Inflammatory macrophage (primary cell): Measurements from ENCODE around the gene THRAP3.
"Not testable (repeated sequence)": the region's sequence is repeated elsewhere in the genome, so short reads cannot be mapped to it uniquely, and the experiment has no call there.

ENCODE experiments used
- DNase-seq, 2 donors: peaks; one replicate each; pipeline ENCODE4 v3.0.0-alpha.2; 2020 to 2022
- total RNA-seq, 18 experiments: gene quantifications; one replicate each; lab custom pipeline; 2026; ENCODE audit warnings: mixed read lengths in 6 of 18, inconsistent platforms in 2 of 18; lab: John Stamatoyannopoulos, UW

Gene THRAP3, protein sequence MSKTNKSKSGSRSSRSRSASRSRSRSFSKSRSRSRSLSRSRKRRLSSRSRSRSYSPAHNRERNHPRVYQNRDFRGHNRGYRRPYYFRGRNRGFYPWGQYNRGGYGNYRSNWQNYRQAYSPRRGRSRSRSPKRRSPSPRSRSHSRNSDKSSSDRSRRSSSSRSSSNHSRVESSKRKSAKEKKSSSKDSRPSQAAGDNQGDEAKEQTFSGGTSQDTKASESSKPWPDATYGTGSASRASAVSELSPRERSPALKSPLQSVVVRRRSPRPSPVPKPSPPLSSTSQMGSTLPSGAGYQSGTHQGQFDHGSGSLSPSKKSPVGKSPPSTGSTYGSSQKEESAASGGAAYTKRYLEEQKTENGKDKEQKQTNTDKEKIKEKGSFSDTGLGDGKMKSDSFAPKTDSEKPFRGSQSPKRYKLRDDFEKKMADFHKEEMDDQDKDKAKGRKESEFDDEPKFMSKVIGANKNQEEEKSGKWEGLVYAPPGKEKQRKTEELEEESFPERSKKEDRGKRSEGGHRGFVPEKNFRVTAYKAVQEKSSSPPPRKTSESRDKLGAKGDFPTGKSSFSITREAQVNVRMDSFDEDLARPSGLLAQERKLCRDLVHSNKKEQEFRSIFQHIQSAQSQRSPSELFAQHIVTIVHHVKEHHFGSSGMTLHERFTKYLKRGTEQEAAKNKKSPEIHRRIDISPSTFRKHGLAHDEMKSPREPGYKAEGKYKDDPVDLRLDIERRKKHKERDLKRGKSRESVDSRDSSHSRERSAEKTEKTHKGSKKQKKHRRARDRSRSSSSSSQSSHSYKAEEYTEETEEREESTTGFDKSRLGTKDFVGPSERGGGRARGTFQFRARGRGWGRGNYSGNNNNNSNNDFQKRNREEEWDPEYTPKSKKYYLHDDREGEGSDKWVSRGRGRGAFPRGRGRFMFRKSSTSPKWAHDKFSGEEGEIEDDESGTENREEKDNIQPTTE
- 121 to 203 (median 175) reads per million in 18 experiments for total RNA-seq

DNA sequence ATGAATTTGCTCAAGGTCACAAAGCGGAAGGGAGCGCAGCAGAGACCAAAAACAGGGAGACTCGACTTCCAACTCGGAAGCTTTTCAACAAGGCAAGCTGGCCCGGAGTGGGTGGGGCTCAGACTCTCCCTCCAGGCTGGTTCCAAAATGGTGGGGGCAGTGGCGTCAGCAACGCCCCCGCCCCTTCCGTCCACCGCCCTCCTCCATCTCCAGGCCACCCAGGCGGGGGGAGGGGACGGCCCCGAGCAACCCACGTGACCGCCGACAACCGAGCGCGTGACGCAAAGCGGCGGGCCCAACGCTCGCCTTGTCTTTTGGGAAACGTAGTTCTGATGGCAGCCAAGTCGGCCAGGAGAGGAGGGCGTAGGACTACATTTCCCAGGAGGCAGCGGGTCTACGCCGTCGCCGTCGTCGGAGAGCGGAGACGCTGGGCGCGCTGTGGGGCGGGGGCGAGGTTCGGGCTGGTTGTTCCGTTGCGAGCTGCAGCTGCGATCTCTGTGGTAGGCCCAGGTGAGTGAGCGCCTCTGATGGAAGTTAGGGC lies at the start of gene THRAP3:
Gene THRAP3 (plus strand): TSS at position 448 of the 541 bp plus-strand sequence. CDS start 58,121 bp downstream, outside the sequence.
- peak; percentile 100 for DNase-seq

DNA sequence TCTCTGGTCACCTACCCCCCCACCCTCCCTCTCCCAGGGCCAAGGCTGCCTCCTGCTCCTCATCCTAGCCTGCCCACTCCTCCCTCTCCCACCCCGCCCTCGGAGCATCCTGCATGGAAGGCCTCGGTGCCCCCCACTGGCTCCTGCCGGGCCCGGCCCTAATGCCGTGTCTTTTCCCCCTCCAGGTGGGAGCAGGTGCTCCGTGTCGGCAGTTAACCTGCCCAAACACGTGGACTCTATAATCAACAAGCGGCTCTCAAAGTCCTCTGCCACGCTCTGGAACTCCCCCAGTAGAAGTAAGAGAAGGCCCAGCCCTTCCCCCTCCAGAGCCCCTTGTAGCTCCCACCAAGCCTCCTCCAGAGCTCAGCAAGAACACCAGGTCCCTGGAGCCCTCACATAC lies 49.5 kb upstream of the THRAP3 start:
- no peak for DNase-seq

DNA sequence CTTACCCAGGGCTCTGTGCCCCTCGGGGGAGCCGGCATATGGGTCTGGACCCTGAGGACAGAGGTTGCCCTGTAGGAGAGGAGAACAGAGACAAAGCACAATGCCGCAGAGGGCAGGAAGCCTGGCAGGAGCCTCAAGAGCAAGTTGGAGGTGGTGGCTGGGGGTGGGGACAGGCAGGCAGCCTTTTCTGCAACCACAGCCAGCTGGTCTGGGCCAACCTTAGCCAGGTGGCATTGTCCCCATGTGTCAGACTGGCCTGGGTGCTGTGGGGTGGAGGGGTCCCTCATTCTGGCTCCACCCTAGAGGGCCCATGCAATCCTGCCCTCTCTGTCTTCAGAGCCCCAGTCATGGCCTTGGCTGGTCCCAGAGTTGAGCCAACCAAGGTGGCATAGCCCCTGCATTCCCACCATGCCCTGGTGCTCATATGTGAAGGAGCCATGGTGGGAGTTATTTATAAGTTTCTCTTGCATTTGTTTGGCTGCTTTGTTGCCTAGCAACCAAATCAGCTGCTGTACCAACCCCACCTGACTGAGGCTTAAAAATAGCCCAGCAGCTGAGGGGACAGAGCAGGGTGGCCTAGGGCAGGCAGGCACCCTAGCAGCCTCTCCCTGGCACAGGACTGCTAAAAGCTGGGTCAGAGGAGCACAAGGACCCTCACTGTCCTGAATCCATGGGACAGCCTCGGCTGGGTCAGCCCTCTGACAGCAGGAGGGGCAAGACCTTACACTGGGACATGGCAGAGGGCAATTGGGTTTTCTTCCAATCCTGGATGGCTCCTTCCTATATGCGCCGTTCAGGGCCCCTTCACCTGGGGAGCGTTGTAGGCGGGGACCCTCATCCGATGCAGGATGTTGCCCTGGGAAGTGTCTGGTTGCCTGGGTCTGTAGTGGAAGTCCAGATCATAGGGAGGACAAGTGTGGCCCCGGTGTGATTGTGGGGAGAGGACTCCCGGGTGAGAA lies 48.8 kb upstream of the THRAP3 start:
- no peak for DNase-seq

DNA sequence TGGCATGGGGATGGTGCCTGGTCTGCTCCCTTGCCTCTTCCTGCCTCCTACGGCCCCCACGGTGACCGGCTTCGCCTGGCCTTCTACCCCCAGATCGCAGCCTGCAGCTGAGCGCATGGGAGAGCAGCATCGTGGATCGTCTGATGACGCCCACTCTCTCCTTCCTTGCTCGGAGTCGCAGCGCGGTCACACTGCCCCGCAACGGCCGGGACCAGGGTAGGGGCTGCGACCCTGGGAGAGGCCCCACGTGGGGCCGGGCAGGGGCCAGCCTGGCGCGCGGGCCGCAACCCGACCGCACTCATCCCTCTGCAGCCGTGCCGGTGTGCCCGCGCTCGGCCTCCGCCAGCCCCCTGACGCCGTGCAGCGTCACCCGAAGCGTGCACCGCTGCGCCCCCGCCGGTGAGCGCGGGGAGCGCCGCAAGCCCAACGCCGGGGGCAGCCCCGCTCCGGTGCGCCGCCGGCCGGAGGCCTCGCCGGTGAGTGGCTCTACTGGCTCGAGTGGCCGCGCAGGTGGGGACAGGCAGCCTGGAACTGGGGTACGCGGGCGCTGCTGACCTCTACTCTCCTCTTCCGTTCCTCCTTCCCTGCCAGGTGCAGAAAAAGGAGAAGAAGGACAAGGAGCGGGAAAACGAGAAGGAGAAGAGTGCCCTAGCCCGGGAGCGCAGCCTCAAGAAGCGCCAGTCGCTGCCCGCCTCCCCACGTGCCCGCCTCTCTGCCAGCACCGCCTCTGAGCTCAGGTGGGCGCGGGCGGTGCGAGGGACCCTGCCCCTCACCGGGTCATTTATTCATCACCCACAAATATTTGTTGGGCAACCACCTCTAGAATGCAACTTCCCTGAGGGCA lies 47.9 kb upstream of the THRAP3 start:
- no peak for DNase-seq

DNA sequence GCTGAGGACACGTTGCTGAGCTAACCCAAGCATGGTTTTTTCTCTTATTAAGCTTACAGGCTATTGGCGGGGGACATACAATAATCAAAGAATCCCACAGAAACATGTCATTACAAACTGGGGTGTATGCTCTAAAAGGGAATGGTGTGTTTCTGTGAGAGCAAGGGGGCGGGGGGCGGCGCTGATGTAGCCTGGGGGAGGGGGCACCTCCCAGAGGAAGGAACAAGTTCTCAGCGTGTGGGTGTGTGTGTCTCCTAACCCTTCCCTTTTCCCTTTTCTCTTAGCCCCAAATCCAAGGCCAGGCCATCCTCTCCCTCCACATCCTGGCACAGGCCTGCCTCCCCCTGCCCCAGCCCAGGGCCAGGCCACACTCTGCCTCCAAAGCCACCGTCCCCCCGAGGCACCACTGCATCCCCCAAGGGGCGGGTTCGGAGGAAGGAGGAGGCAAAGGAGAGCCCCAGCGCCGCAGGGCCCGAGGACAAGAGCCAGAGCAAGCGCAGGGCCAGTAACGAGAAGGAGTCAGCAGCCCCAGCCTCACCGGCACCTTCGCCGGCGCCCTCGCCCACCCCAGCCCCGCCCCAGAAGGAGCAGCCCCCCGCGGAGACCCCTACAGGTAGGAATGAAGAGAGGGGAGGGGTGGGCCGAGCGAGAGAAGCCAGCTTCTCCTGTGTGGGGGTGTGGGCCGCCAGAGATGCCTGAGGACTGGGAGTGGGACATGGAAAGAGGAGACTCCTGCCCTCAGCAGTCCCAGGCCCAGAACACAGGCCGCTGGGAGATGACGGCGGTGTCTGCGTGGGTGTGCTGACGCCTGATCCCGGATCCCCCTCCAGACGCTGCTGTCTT lies 46.4 kb upstream of the THRAP3 start:
- peak in 1 of 2 donors; percentile 24 for DNase-seq

DNA sequence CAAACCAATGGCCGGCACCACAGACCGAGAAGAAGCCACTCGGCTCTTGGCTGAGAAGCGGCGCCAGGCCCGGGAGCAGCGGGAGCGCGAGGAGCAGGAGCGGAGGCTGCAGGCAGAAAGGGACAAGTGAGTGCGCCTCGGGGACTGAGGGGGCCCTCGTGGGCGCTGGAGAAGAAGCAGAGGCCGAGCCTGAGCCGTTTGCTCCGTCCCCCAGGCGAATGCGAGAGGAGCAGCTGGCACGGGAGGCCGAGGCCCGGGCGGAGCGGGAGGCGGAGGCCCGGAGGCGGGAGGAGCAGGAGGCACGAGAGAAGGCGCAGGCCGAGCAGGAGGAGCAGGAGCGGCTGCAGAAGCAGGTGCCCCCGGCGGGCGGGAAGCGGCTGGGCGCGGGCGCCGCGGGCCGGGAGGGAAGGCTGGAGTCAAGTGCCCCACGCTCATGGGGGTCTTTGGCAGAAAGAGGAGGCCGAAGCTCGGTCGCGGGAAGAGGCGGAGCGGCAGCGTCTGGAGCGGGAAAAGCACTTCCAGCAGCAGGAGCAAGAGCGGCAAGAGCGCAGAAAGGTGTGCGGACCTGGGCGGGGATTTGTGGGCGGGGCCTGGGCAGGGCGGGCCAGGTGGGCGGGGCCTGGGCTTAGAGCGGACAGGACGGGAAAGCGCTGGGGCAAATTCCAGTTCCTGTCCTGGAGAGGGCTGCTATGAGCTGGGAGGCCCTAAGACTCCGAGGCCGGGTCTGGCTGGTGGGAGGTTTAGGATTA lies 45.6 kb upstream of the THRAP3 start:
- DNase-seq: no peak

DNA sequence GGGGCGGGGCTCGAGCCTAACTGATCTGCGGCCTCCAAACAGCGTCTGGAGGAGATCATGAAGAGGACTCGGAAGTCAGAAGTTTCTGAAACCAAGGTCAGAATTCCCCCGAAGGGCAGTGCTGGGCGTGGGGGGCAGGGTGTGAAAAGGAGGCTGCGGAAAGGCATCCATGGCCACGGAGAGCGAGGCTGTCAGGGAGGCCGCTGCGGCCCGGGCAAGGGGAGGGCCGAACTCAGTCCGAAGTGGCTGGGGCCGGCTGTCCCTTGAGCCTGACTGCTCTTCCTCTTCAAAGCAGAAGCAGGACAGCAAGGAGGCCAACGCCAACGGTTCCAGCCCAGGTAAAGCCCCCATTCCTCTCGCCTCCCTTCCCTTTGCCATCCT lies 45.0 kb upstream of the THRAP3 start:
- DNase-seq: no peak

DNA sequence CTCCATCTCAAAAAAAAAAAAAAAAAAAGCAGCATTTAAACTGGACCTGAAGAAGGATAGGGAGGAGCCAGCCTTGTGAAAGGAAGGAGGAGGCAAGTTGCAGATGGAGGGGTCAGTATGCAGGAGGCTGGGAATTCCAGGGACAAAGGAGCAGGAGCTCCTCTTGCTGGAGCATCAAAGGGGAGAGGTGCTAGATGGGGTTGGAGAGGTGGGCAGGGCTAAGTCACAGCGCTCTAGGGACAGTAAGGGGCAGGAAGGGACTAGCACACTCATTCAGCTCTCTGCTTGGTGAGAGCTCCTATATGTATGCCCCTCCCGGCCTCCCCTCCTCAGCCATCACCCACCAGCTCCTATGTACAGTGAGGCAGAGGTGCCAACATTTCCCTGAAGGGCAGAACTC lies 41.5 kb upstream of the THRAP3 start:
- no peak for DNase-seq

DNA sequence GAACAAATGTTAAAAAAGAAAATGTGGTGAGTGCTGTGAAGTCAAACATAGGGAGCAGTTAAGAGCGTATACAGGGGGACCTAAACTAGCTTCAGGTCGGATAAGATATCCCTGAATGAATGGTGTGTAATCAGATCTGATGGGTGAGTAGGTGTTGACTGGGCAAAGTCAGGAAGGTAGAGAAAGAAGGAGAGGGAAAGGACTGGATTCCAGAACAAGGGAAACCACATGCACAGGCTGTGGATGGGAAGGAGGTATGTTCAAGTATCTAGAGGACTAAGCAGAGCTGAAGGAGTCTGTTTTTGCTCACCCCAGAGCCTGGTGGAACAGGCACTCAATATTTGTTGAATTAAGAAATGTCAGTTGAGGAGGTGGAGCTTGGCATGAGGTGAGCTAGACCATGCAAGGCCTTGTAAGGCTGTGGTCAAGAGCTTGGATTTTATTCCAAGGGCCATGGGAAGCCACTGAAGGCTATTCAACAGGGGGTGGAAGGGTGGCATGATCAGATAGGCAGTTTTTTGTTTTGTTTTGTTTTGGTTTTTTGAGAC lies 40.9 kb upstream of the THRAP3 start:
- DNase-seq: no peak

DNA sequence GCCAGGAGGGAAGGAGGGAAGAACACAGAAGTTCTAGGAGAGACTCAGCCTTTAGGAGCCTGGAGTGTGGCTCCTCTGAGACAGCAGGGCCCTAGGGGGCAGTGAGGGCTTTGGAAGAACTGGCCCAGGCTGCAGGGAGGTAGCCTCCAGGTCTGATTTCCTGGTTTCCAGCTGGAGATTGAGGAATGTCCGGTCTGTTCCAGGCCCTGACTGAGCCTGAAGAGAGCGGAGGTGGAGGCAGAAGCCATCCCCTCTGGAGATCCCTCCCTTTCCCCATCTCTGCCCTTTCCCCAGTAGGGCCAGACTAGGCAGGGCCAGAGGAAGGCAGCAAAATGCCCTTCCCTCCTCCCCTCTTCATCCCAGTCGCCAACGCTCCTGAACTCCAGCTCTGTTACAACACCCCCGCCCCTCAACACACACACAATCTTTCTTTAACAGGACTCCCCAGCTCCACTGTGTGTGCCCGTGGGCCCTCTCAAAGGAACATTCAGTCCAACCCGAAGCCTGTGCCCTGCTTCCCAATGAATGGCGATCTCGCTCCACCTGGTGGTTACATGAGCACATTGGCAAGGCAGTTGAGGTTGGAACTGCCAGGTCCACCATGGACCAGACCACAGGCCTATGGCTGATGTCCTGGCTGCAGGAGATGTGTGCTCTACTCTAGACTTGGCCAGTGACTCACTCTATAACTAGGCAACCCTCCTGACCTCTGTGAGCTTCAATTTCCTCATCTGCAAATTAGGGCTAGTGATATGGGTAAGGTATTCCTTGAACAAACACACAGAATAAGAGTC lies 36.2 kb upstream of the THRAP3 start:
- DNase-seq: peak; percentile 86 to 90

DNA sequence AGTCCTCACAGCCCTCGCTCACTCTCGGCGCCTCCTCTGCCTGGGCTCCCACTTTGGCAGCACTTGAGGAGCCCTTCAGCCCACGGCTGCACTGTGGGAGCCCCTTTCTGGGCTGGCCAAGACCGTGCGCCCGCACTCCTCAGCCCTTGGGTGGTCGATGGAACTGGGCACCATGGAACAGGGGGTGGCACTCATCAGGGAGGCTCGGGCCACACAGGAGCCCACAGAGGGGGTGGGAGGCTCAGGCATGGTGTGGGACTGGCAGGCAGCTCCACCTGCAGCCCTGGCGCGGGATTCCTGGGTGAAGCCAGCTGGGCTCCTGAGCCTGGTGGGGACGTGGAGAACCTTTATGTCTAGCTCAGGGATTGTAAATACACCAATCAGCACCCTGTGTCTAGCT lies 27.4 kb upstream of the THRAP3 start:
- DNase-seq: not testable (repeated sequence)

DNA sequence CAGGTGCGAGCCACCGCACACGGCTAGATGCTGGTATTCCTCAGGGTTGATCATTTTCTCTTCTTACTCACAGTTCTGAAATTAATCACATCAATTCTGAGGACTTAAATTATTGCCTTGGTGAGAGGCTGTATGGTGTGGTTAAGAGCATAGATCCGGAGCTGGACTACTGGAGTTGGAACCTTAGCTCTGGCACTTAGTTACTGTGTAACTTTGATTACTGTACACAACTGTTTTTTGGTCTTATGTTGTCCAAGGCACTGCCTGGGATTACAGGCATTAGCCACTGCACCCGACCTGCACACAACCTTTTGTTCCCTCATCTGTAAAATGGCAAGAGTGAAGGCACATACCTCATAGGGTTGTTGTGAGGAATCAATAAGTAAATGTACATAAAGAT lies 25.6 kb upstream of the THRAP3 start:
- no peak for DNase-seq

DNA sequence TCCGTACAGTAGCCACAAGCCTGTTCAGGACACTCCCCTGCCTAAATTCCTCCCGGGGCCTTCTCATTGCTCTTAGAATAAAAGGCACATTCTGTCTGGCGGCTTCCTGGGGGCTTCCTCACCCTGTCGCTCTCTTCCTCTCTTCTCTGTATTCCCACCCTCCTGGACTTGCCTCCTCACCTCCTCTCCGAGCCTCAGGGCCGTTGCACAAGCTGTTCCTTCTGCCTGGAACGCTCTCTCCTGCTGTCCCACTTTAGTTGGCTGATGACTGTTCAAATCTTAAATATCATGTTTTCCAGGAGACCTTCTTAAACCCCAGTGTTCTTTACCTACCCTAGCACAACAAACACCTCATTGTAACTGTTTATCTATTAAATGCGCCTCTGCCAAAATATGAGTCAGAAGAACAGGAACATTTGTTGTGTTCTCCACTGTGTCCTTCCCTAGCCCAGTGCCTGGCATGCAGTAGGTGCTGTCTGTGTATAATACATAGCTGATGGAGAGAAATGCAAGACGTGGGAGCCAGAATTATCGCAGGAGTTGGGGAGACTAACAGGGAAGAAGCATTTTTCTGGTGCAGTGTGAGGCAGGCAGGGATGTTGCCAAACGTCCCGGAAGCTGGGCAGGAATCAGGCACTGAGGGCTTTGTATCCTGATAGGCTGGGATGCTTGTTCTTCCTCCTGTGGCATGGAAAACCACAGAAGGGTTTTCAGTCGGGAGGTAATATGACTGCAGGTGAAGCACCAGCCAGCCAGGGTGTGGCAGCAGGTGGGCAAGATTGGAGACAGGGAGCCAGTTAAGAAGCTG lies 24.1 kb upstream of the THRAP3 start:
- no peak for DNase-seq

DNA sequence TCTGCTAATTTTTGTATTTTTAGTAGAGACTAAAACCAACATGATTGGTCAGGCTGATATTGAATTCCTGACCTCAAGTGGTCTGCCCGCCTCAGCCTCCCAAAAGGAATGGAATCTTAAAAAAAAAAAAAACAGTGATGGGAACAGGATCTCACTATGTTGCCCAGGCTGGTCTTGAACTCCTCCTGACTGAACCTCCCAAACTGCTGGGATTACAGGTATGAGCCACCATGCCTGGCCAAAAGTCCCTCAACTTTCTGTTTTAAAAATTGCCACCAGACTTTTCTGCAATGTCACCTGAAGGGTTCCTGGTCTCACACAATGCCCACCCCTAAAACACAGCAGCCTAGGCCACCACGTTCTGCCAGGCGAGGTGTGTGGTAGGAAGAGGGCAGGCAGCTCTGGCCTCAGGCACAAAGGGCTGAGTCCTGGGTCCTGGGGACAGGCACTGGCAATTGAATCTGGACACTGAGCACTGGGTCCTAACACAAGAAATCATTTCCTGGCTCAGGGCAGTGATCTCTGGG lies 21.2 kb upstream of the THRAP3 start:
- no peak for DNase-seq

DNA sequence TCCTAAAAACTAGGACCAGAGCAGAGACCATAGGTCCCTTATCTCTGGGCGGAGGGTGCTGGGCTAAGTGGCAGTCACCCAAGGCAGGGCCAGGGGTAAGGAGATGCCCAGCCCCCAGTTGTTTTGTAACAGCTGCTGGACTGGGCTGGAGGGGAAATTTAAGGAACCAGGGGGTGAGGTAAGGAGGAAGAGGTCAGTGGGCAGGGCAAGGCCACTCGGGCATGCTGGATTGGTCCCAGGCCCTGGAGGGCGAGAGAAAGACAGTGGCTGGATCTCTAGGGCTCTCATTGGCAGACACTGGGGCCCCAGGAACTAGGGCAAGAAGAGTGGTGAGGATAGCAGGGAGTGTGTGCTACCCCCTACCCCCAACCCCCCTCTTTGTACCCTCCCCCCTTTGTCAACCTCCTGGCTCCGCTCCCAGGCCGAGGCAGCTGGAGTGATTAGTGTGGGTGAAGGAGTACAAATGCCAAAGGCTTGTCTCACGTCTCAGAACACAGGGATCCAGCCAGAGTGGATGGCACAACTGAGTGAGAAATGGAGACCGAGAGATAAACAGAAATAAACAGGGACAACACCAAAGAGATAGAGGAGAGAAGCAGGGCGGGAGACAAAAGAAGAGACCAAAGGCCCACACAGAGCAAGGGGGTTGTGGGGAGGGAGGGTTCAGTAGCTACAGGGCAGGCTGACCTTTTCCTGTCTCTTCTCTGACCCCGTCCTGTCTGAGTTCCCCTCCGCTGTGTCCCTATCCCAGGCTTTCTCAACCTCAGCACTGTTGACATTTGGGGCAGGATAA lies 20.5 kb upstream of the THRAP3 start:
- peak; percentile 90 to 92 for DNase-seq

DNA sequence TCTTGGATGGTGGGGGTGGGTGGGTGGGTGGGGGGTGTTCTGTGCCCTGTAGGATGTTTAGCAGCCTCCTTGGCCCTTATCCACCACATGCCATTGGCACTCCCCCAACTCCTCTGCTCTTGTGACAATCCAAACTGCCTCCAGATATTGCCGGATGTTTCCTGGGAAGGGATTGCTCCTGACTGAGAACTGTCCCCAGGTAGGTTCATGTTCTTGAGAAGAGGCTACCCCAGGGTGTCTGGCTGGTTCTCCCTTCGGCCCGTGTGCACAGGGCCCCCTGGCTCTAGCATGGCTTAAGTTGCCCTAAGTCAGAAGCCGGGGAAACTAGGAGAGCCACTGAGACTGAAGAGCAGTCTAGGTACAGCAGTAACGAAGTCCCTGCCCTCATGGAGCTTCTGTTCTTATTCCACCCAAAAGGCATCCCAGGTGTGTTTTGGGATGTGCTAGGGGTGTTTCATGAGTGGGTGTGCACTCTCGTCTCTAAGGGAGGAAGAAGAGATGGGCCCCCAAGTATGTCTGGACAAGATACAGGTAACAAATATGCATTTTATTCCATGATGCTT lies 19.8 kb upstream of the THRAP3 start:
- no peak for DNase-seq
